ENCODE data around the gene MRPL12. TPM values are rescaled to one million over a fixed set of nuclear protein-coding genes. Genes with fewer than 3 reads are reported as not detected.
A peak's percentile ranks its signal among the peaks of the same experiment; 100 is the strongest.

Gene MRPL12
- total and polyA plus RNA-seq, 2 donors (not counting 1 experiment from before 2014, with no cell fraction given): 11.2 to 46.8 TPM

DNA sequence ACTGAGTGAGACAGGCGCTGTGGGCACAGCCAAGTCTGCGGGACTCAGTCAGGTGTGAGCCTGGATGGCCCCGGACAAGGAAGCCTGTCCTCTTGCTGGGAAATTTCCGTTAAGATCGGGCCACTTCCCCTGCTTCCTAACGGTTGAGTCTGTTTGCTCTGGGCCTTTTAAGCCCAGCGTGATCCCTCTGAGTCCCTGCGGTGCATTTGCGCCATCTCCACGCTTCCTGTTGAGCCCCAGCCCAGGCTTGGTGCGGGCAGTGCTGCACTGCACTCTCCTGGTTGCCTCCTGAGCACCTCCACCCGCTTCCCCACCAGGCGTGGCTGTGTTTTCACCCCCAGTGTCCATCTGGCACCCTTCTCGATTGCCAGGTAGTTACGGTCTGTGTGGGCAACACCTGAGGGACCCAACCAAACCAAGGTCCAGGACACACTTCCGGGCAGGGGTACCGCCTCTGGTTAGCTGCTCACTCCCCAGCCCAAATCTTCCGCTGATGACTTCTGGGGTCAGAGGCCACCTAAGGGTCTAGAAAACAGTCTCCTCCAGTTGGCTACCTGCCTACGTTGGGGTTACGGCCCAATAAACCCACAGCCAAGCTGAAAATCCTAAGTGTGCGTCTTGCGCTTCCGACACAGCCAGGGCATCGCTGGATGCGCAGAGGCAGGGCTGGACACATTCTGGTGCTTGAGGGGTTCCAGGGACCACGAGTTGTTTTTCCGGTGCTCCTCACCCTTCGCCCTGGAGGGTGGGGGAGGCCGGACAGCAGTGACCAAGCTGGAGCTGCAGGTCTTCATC, 7.5 kb downstream of the MRPL12 start:
- Histone ChIP-seq H3K36me3 (ENCODE audit: control insufficient read depth, insufficient read depth, low read length) (peaks cover 15% of the 10 kb centered on the region), H3K9me3 (ENCODE audit: control insufficient read depth, insufficient read depth, low read depth, low read length) (no peaks in the 10 kb centered on the region), H3K9ac (ENCODE audit: insufficient read depth, low read length) (no peak overlapping the region), H2AFZ (ENCODE audit: low read length) (no peak overlapping the region), H3K27ac (ENCODE audit: insufficient read depth, low read length) (no peak overlapping the region), H3K4me3 (replicated peaks in 1 of 4; ENCODE audit: control extremely low read depth in 1 of 4, insufficient read depth in 1 of 4, low read depth in 3 of 4, low read length in 4 of 4) (peak overlapping the region in 1 of 4 experiments; percentile 63), H3K4me1 (ENCODE audit: control insufficient read depth, extremely low read depth, insufficient read depth, low read length) (peaks cover 20% of the 10 kb centered on the region), H3K79me2 (ENCODE audit: control insufficient read depth, insufficient read depth, low read length) (peaks cover 7% of the 10 kb centered on the region), H3K27me3 (ENCODE audit: control insufficient read depth, insufficient read depth, low read length) (no peaks in the 10 kb centered on the region), H4K20me1 (ENCODE audit: control insufficient read depth, extremely low read depth, insufficient read depth, low read length) (no peaks in the 10 kb centered on the region), H3K4me2 (ENCODE audit: extremely low read depth, insufficient read depth, low read length) (peak overlapping the region; percentile 40)
- DNase-seq (ENCODE audit: low read depth in 2 of 2): no peak
- TF ChIP-seq, protein P1, sequence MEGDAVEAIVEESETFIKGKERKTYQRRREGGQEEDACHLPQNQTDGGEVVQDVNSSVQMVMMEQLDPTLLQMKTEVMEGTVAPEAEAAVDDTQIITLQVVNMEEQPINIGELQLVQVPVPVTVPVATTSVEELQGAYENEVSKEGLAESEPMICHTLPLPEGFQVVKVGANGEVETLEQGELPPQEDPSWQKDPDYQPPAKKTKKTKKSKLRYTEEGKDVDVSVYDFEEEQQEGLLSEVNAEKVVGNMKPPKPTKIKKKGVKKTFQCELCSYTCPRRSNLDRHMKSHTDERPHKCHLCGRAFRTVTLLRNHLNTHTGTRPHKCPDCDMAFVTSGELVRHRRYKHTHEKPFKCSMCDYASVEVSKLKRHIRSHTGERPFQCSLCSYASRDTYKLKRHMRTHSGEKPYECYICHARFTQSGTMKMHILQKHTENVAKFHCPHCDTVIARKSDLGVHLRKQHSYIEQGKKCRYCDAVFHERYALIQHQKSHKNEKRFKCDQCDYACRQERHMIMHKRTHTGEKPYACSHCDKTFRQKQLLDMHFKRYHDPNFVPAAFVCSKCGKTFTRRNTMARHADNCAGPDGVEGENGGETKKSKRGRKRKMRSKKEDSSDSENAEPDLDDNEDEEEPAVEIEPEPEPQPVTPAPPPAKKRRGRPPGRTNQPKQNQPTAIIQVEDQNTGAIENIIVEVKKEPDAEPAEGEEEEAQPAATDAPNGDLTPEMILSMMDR (conservative IDR thresholded peaks at IDR 0.05 in 1 of 2, IDR thresholded peaks at IDR 0.05 in 1 of 2; ENCODE audit: low read depth in 1 of 2, low read length in 2 of 2): no peak
- no peak for TF ChIP-seq EZH2 (IDR thresholded peaks at IDR 0.05; ENCODE audit: low read length, missing control alignments)

DNA sequence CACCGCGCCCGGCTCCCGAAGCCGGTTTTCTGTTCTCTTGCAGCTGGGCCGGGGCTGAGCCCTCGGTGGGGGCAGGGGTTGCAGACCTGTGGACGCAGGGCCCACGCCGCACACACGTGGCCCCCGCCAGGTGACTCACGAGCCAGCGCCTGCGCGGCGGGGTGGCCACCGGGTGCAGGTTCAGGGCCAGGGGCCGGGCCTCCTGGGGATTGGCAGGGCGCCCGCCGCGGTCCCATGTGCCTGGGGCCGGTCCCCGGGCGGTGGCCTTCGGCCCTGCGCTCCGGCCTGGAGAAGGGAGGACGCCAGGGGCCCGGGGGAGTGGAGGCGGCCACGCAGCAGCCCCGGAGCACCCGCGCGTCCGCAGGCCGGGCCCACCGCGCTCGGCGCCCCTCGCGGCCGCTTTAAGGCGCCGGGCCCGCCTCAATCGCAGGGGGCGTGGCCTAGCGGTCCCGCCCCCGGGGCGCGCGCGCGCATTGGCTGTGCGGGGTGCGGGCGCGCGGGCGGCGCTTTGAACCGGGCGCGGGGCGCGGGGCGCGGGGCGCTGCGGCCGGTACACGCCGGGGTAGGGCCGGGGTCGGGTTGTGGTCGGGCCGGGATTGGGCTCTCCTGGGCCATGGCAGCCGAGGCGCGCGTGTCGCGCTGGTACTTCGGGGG, 8.8 kb downstream of the MRPL12 start, which contains the start of gene SLC25A10:
SLC25A10 (plus strand) TSS at position 471 of the 654 bp plus-strand sequence; CDS start at position 614, 143 bp downstream.
- H3K4me3 ChIP-seq (replicated peaks in 1 of 4; ENCODE audit: control extremely low read depth in 1 of 4, insufficient read depth in 1 of 4, low read depth in 3 of 4, low read length in 4 of 4): peak within 1 kb of the TSS; percentile 36 to 66 (median 63)
- H3K9ac ChIP-seq (ENCODE audit: insufficient read depth, low read length): peak within 1 kb of the TSS; percentile 48
- peaks cover 8% of the 10 kb centered on the region for H3K36me3 ChIP-seq (ENCODE audit: control insufficient read depth, insufficient read depth, low read length)
- no peaks in the 10 kb centered on the region for H4K20me1 ChIP-seq (ENCODE audit: control insufficient read depth, extremely low read depth, insufficient read depth, low read length)
- peak within 1 kb of the TSS; percentile 93 for H3K4me2 ChIP-seq (ENCODE audit: extremely low read depth, insufficient read depth, low read length)
- TF ChIP-seq, protein P1 (conservative IDR thresholded peaks at IDR 0.05 in 1 of 2, IDR thresholded peaks at IDR 0.05 in 1 of 2; ENCODE audit: low read depth in 1 of 2, low read length in 2 of 2): no peak
- no peak for TF ChIP-seq EZH2 (IDR thresholded peaks at IDR 0.05; ENCODE audit: low read length, missing control alignments)
- no peaks in the 10 kb centered on the region for H3K9me3 ChIP-seq (ENCODE audit: control insufficient read depth, insufficient read depth, low read depth, low read length)
- H3K4me1 ChIP-seq (ENCODE audit: control insufficient read depth, extremely low read depth, insufficient read depth, low read length): peaks cover 20% of the 10 kb centered on the region
- no peak within 1 kb of the TSS for H2AFZ ChIP-seq (ENCODE audit: low read length)
- peak within 1 kb of the TSS; percentile 16 for H3K27ac ChIP-seq (ENCODE audit: insufficient read depth, low read length)
- peak; percentile 68 to 71 for DNase-seq (ENCODE audit: low read depth in 2 of 2)
- no peaks in the 10 kb centered on the region for H3K27me3 ChIP-seq (ENCODE audit: control insufficient read depth, insufficient read depth, low read length)
- peaks cover 7% of the 10 kb centered on the region for H3K79me2 ChIP-seq (ENCODE audit: control insufficient read depth, insufficient read depth, low read length)

DNA sequence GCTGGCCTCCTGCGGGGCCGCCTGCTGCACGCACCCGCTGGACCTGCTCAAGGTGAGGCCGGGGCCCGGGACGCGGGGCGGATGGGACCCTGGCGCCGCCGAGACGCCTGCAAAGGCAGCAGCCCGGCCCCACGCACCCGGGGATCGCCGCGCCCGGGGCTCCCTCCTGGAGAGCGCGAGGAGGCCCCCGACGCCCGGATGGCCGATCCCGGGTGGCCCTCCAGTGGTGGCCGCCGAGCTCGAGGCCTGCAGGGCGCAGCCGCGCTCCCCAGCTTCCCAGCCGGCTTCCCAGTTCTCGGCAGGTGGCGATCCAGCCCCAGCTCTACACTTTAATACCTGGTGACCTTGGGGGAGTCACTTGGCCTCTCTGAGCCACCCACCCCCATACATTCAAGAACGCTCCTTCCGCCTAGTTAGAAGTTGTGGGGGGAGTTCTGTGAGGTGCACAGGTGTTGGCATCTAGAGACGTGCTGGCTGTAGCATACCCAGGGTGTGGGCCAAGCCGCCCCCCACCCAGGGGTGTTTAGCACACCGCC, 9.4 kb downstream of the MRPL12 start:
- Histone ChIP-seq H3K4me1 (ENCODE audit: control insufficient read depth, extremely low read depth, insufficient read depth, low read length) (peaks cover 20% of the 10 kb centered on the region), H4K20me1 (ENCODE audit: control insufficient read depth, extremely low read depth, insufficient read depth, low read length) (no peaks in the 10 kb centered on the region), H3K9ac (ENCODE audit: insufficient read depth, low read length) (peak overlapping the region; percentile 48), H3K27me3 (ENCODE audit: control insufficient read depth, insufficient read depth, low read length) (no peaks in the 10 kb centered on the region), H3K9me3 (ENCODE audit: control insufficient read depth, insufficient read depth, low read depth, low read length) (no peaks in the 10 kb centered on the region), H3K4me2 (ENCODE audit: extremely low read depth, insufficient read depth, low read length) (peak overlapping the region; percentile 93), H3K36me3 (ENCODE audit: control insufficient read depth, insufficient read depth, low read length) (peaks cover 6% of the 10 kb centered on the region), H2AFZ (ENCODE audit: low read length) (no peak overlapping the region), H3K79me2 (ENCODE audit: control insufficient read depth, insufficient read depth, low read length) (peaks cover 7% of the 10 kb centered on the region), H3K4me3 (replicated peaks in 1 of 4; ENCODE audit: control extremely low read depth in 1 of 4, insufficient read depth in 1 of 4, low read depth in 3 of 4, low read length in 4 of 4) (peak overlapping the region; percentile 36 to 66 (median 63)), H3K27ac (ENCODE audit: insufficient read depth, low read length) (peak overlapping the region; percentile 16)
- DNase-seq (ENCODE audit: low read depth in 2 of 2): no peak
- no peak for TF ChIP-seq EZH2 (IDR thresholded peaks at IDR 0.05; ENCODE audit: low read length, missing control alignments)
- TF ChIP-seq, protein P1 (conservative IDR thresholded peaks at IDR 0.05 in 1 of 2, IDR thresholded peaks at IDR 0.05 in 1 of 2; ENCODE audit: low read depth in 1 of 2, low read length in 2 of 2): peak in 1 of 2 donors; percentile 18
